Stimulated activated CD4-positive, alpha-beta T cell treated with anti-CD3 and anti-CD28 coated beads, Interleukin-4, amount 100 ng/mL, for 4 hours (primary cell): ENCODE measurements around the gene CXCL10.

Experiments
- DNase-seq, 2 experiments: peaks; one replicate each; pipeline ENCODE4 v3.0.0-alpha.2; 2020

CXCL10 gene

DNA sequence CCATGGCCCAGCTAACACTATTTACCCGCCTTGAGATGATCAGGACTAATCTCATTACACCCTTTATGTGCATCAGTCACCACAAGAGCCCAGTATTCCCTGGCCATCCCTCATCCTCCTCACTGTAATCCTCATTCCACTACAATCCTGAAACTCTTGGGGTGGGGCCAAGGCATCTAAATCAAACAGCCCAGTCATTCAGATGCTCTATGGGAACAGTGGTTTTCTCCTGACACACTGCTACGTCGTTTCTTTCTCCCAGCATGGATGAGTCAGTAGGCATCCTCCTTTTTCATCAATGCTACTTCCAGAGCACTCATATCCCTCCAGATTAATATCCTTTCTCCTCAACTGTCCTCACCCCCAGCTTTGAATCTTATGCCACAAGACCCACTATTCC lies 38.2 kb downstream of the CXCL10 start:
- no peak for DNase-seq

DNA sequence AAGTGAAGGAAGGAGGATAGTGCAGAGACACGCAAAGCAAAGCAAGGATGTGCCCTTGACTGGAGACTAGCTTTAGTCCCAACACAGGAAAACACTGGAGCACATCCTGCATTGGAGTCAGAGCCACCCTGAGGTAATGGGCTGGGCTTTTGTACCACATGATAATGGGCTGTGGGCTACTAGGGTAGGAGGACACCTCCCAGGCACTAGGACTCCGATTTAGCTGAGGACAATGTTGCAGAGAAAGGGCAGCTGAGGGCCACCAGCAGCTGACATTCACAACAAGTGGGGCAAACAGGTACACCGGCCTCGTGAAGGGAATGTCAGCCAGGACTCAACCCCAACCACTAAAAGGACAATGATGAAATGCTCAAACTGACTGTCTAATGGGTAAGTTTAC lies 42.7 kb downstream of the CXCL10 start:
- no peak for DNase-seq

DNA sequence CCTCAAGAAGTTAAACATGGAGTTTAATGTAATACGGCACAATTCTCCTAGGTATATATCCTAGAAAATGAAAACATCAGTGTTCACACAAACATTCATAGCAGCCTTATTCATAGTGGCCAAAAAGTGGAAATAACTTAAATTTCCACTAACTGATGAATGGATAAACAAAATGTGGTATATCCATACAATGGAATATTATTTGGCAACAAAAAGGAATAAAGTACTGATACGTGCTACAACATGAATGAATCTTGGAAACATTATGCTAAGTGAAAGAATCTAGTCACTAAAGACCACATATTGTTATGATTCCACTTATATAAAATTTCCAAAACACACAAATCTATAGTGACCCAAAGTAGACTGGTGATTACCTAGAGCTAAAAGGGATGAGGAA lies 47.1 kb downstream of the CXCL10 start:
- DNase-seq: no peak

DNA sequence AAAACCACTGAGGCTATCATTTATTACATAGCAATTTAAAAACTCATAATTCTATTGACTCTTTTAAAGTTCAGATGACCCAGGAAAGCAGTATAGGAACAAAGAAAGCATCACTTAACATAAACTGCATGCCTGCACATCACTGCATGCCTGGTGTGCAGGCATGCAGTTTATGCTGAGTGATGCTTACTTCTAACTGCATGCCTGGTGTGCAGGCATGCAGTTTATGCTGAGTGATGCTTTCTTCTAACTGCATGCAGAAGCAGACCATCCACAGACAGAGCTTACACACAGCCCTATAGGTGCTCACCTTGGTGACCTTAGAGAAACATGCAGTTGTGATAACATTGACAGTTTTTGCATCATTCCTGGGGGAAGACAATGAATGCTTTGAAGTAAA lies 49.5 kb downstream of the CXCL10 start:
- DNase-seq: no peak
